Loucy (cell line): ENCODE measurements around the gene DLG2.

Source experiments
- CTCF ChIP-seq: fragments of 200-600 bp; sonication (generic); conservative IDR thresholded peaks from 2 replicates; pipeline ENCODE4 v1.5.1; 2014; ENCODE audit warnings: mild to moderate bottlenecking, antibody characterized with exemption, low read length
- EZH2phosphoT487 ChIP-seq: fragments of 200-600 bp; IDR thresholded peaks from 2 replicates; pipeline ENCODE4 v1.6.1; 2018; ENCODE audit warnings: antibody characterized with exemption, mild to moderate bottlenecking, moderate library complexity, borderline replicate concordance

GRCh38 chr11:84906995-84907394 lies 720.1 kb downstream of the DLG2 start:
- TF ChIP-seq CTCF (no peak), EZH2phosphoT487 (no peak)
